ENCODE measurements around the gene CFAP221. TPM values are rescaled to one million over a fixed set of nuclear protein-coding genes. Genes with fewer than 3 reads are reported as not detected.

CFAP221 gene
- total RNA-seq, 1 donor from 2014 or later, result 0.61 TPM

GRCh38 chr2:119674711-119675500 lies 130.7 kb downstream of the CFAP221 start:
- H3K27me3 ChIP-seq (ENCODE audit: insufficient read depth, low read length), result no peaks in the 10 kb centered on the region
- no peaks in the 10 kb centered on the region for H3K27me3 Mint-ChIP-seq (ENCODE audit: low read depth, unreplicated experiment)
- no peaks in the 10 kb centered on the region for H3K9me3 ChIP-seq (ENCODE audit: insufficient read depth, low read depth, low read length)
- no peaks in the 10 kb centered on the region for H4K20me1 ChIP-seq (ENCODE audit: insufficient read depth, low read length)
- H3K4me3 Mint-ChIP-seq (ENCODE audit: unreplicated experiment), result no peak overlapping the region
- DNase-seq (ENCODE audit: low read depth) (no peak), FAIRE-seq (no peak)
- no peak overlapping the region for H3K4me3 ChIP-seq (ENCODE audit: insufficient read depth, low read depth, low read length)
- no peak overlapping the region for H3K4me2 ChIP-seq (ENCODE audit: low read length)
- H3K36me3 ChIP-seq (ENCODE audit: insufficient read depth, low read length), result no peaks in the 10 kb centered on the region
- no peak overlapping the region for H3K27ac ChIP-seq (ENCODE audit: low read depth, low read length)
- no peak overlapping the region for H3K27ac Mint-ChIP-seq (ENCODE audit: unreplicated experiment)
- H3K4me1 Mint-ChIP-seq (ENCODE audit: low read depth, unreplicated experiment), result no peaks in the 10 kb centered on the region
- no peak overlapping the region for H3K9ac ChIP-seq (ENCODE audit: low read length)
- H3K4me1 ChIP-seq (ENCODE audit: insufficient read depth, low read length), result peaks cover 8% of the 10 kb centered on the region
- no peaks in the 10 kb centered on the region for H3K9me3 Mint-ChIP-seq (ENCODE audit: unreplicated experiment)
- H2AFZ ChIP-seq (ENCODE audit: low read depth, low read length), result no peak overlapping the region
- no peaks in the 10 kb centered on the region for H3K36me3 Mint-ChIP-seq (ENCODE audit: low read depth, unreplicated experiment)
- peaks cover 8% of the 10 kb centered on the region for H3K79me2 ChIP-seq (ENCODE audit: insufficient read depth, low read length)
- TF ChIP-seq EZH2 (IDR thresholded peaks at IDR 0.05; ENCODE audit: insufficient read depth, low read length) (no peak), CTCF (IDR thresholded peaks at IDR 0.05; ENCODE audit: insufficient read depth, low read depth, low read length) (no peak)

- no peaks in the 10 kb centered on the region for H3K9me3 ChIP-seq (ENCODE audit: insufficient read depth, low read depth, low read length)
- H3K4me3 ChIP-seq (ENCODE audit: insufficient read depth, low read depth, low read length), result no peak overlapping the region
- Mint-ChIP-seq H3K4me1 (ENCODE audit: low read depth, unreplicated experiment) (no peaks in the 10 kb centered on the region), H3K27ac (ENCODE audit: unreplicated experiment) (no peak overlapping the region), H3K27me3 (ENCODE audit: low read depth, unreplicated experiment) (no peaks in the 10 kb centered on the region), H3K36me3 (ENCODE audit: low read depth, unreplicated experiment) (peaks cover 14% of the 10 kb centered on the region), H3K4me3 (ENCODE audit: unreplicated experiment) (peak overlapping the region; percentile 91), H3K9me3 (ENCODE audit: unreplicated experiment) (no peaks in the 10 kb centered on the region)
- H2AFZ ChIP-seq (ENCODE audit: low read depth, low read length), result peak overlapping the region; percentile 96
- peaks cover 15% of the 10 kb centered on the region for H4K20me1 ChIP-seq (ENCODE audit: insufficient read depth, low read length)
- no peak overlapping the region for H3K27ac ChIP-seq (ENCODE audit: low read depth, low read length)
- no peak overlapping the region for H3K9ac ChIP-seq (ENCODE audit: low read length)
- no peaks in the 10 kb centered on the region for H3K27me3 ChIP-seq (ENCODE audit: insufficient read depth, low read length)
- no peaks in the 10 kb centered on the region for H3K36me3 ChIP-seq (ENCODE audit: insufficient read depth, low read length)
- no peak for DNase-seq (ENCODE audit: low read depth)
- no peak for FAIRE-seq
- no peak for TF ChIP-seq CTCF (IDR thresholded peaks at IDR 0.05; ENCODE audit: insufficient read depth, low read depth, low read length)
- no peak for TF ChIP-seq EZH2 (IDR thresholded peaks at IDR 0.05; ENCODE audit: insufficient read depth, low read length)
- H3K79me2 ChIP-seq (ENCODE audit: insufficient read depth, low read length), result peaks cover 19% of the 10 kb centered on the region
- peaks cover 8% of the 10 kb centered on the region for H3K4me1 ChIP-seq (ENCODE audit: insufficient read depth, low read length)
- H3K4me2 ChIP-seq (ENCODE audit: low read length), result peak overlapping the region; percentile 98
Observed at GRCh38 chr2:119678021-119678656, 133.9 kb downstream of the CFAP221 start.

GRCh38 chr2:119679526-119679837 lies 135.2 kb downstream of the CFAP221 start:
- peak overlapping the region; percentile 91 for H3K4me3 Mint-ChIP-seq (ENCODE audit: unreplicated experiment)
- peak overlapping the region; percentile 96 for H2AFZ ChIP-seq (ENCODE audit: low read depth, low read length)
- H3K9ac ChIP-seq (ENCODE audit: low read length), result peak overlapping the region; percentile 88
- H3K79me2 ChIP-seq (ENCODE audit: insufficient read depth, low read length), result peaks cover 19% of the 10 kb centered on the region
- H3K27ac ChIP-seq (ENCODE audit: low read depth, low read length), result peak overlapping the region; percentile 34
- peaks cover 15% of the 10 kb centered on the region for H4K20me1 ChIP-seq (ENCODE audit: insufficient read depth, low read length)
- H3K9me3 Mint-ChIP-seq (ENCODE audit: unreplicated experiment), result no peaks in the 10 kb centered on the region
- peaks cover 9% of the 10 kb centered on the region for H3K4me1 Mint-ChIP-seq (ENCODE audit: low read depth, unreplicated experiment)
- H3K27ac Mint-ChIP-seq (ENCODE audit: unreplicated experiment), result peak overlapping the region; percentile 43
- H3K9me3 ChIP-seq (ENCODE audit: insufficient read depth, low read depth, low read length), result no peaks in the 10 kb centered on the region
- H3K4me2 ChIP-seq (ENCODE audit: low read length), result peak overlapping the region; percentile 98
- no peaks in the 10 kb centered on the region for H3K36me3 ChIP-seq (ENCODE audit: insufficient read depth, low read length)
- no peaks in the 10 kb centered on the region for H3K27me3 ChIP-seq (ENCODE audit: insufficient read depth, low read length)
- no peaks in the 10 kb centered on the region for H3K27me3 Mint-ChIP-seq (ENCODE audit: low read depth, unreplicated experiment)
- peaks cover 13% of the 10 kb centered on the region for H3K4me1 ChIP-seq (ENCODE audit: insufficient read depth, low read length)
- peaks cover 14% of the 10 kb centered on the region for H3K36me3 Mint-ChIP-seq (ENCODE audit: low read depth, unreplicated experiment)
- FAIRE-seq (no peak), DNase-seq (ENCODE audit: low read depth) (no peak)
- TF ChIP-seq CTCF (IDR thresholded peaks at IDR 0.05; ENCODE audit: insufficient read depth, low read depth, low read length) (no peak), EZH2 (IDR thresholded peaks at IDR 0.05; ENCODE audit: insufficient read depth, low read length) (no peak)
- peak overlapping the region; percentile 93 for H3K4me3 ChIP-seq (ENCODE audit: insufficient read depth, low read depth, low read length)

Data from astrocyte (in vitro differentiated cells and primary cell).